SW 1271 (cell line): ENCODE measurements around the gene METTL17.
"Not testable (repeated sequence)": the region's sequence is repeated elsewhere in the genome, so short reads cannot be mapped to it uniquely, and the experiment has no call there.

Source experiments
- DNase-seq, 2 experiments: peaks; one replicate each; lab custom pipeline; 2025; lab: John Stamatoyannopoulos, UW

METTL17 gene

GRCh38 chr14:20996521-20996920, 6.7 kb downstream of the METTL17 start:
- DNase-seq, result no peak

GRCh38 chr14:20997115-20997514, 7.3 kb downstream of the METTL17 start:
- no peak for DNase-seq

- DNase-seq, result no peak
These were observed 7.8 kb downstream of the METTL17 start for GRCh38 chr14:20997564-20997963.

- DNase-seq, result no peak
These were observed 8.4 kb downstream of the METTL17 start for GRCh38 chr14:20998139-20998538.

- no peak for DNase-seq
These were observed 9.0 kb downstream of the METTL17 start, which contains the start of gene SLC39A2 for GRCh38 chr14:20998674-20999366. TSS of gene SLC39A2 (plus strand) at chr14:20999293. CDS start at chr14:20999447, 154 bp downstream.

- no peak for DNase-seq
These were observed 9.8 kb downstream of the METTL17 start for GRCh38 chr14:20999591-20999990.

GRCh38 chr14:21001218-21001617, 11.4 kb downstream of the METTL17 start:
- no peak for DNase-seq

GRCh38 chr14:21003788-21004346, 14.1 kb downstream of the METTL17 start:
- DNase-seq, result no peak

GRCh38 chr14:21009721-21010120, 19.9 kb downstream of the METTL17 start:
- DNase-seq, result not testable (repeated sequence)

- DNase-seq, result no peak
These were observed 21.4 kb downstream of the METTL17 start for GRCh38 chr14:21011136-21011535.

- DNase-seq, result peak; percentile 26 to 79
These were observed 25.0 kb downstream of the METTL17 start for GRCh38 chr14:21014761-21015190.

GRCh38 chr14:21015312-21015711, 25.5 kb downstream of the METTL17 start:
- DNase-seq, result no peak

- DNase-seq, result no peak
These were observed 26.8 kb downstream of the METTL17 start for GRCh38 chr14:21016413-21017190.

GRCh38 chr14:21017528-21018245, 27.9 kb downstream of the METTL17 start:
- no peak for DNase-seq

GRCh38 chr14:21018286-21018685, 28.5 kb downstream of the METTL17 start:
- DNase-seq, result no peak

- no peak for DNase-seq
These were observed 29.0 kb downstream of the METTL17 start for GRCh38 chr14:21018781-21019180.

GRCh38 chr14:21019366-21019765, 29.6 kb downstream of the METTL17 start:
- DNase-seq, result no peak

GRCh38 chr14:21020977-21021545, 31.3 kb downstream of the METTL17 start:
- DNase-seq, result no peak

GRCh38 chr14:21022686-21023085, 32.9 kb downstream of the METTL17 start:
- DNase-seq, result no peak

- no peak for DNase-seq
These were observed 33.4 kb downstream of the METTL17 start for GRCh38 chr14:21023174-21023573.

GRCh38 chr14:21023817-21024584, 34.2 kb downstream of the METTL17 start:
- DNase-seq, result no peak
